ENCODE data around the gene STUM.

DNA sequence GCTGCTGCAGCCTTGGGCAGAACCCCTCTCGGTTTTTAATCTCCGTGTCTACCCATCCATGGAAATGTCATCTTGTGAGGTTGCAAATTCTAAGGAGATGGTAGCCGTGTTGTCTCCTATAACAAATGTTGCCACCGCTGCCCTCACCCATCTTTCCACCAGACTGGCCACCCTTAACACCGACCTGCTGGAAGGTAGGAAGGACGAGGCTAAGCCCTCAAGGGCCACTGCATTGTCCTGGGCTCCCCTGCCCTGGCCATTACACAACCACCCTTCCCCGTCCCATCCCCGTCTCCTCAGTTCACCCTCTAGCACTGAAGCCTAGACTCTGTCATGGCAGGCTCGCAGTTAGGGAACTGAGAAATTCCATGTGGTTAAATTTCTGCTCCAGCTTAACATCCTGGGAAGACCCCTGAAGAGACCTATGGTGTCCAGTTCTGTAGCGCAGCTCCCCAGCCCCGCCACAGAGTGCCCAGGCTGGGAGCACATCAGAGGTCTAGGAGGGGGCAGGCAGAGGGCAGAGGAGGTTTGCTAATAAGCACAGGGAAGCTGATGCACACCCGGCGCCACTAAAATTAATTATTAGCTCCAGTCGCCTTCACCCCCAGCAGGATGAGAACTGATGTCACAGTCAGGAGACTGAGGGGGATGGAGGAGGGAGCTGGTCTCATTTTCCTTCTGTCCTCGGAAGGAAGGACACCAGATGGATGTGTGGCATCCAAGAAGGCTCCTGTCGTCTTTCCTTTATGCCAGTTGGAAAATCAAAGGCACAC lies 38.3 kb downstream of the STUM start:
- TF ChIP-seq, protein P1, sequence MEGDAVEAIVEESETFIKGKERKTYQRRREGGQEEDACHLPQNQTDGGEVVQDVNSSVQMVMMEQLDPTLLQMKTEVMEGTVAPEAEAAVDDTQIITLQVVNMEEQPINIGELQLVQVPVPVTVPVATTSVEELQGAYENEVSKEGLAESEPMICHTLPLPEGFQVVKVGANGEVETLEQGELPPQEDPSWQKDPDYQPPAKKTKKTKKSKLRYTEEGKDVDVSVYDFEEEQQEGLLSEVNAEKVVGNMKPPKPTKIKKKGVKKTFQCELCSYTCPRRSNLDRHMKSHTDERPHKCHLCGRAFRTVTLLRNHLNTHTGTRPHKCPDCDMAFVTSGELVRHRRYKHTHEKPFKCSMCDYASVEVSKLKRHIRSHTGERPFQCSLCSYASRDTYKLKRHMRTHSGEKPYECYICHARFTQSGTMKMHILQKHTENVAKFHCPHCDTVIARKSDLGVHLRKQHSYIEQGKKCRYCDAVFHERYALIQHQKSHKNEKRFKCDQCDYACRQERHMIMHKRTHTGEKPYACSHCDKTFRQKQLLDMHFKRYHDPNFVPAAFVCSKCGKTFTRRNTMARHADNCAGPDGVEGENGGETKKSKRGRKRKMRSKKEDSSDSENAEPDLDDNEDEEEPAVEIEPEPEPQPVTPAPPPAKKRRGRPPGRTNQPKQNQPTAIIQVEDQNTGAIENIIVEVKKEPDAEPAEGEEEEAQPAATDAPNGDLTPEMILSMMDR (IDR thresholded peaks at IDR 0.05), result no peak
- no peak for TF ChIP-seq POLR2A (IDR thresholded peaks at IDR 0.05)

Measured in right lobe of liver (tissue), 4 donors.